ENCODE results near the gene HPX.

The HPX gene

DNA sequence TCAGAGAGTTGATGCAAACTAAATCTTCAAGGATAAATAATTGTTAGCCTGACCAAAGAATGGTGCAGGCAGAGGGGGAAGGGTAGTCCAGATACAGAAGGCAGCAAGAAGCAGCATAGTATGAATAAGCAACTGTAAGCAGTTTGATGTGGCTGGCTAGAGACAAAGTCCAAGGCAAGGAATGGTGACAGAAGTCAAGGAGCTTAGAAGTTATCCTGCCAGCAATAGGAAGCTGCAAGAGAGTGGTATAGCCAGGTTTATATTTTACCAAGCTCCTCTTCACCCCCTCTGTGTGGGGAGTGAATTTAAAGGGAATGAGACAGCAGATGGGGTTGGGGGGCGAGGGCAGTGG lies 18.3 kb upstream of the HPX start:
- H3K36me3 ChIP-seq (ENCODE audit: insufficient read depth, insufficient read length, low read length), result peaks cover 41% of the 10 kb centered on the region
- no peaks in the 10 kb centered on the region for H3K4me1 ChIP-seq (ENCODE audit: insufficient read depth, insufficient read length)
- no peak overlapping the region for H3K9ac ChIP-seq (ENCODE audit: insufficient read length, low read depth)
- TF ChIP-seq YY1 (IDR thresholded peaks at IDR 0.05; ENCODE audit: insufficient read depth, insufficient read length) (no peak), ZNF274 (IDR thresholded peaks at IDR 0.05; ENCODE audit: low read depth, low read length) (no peak), SUZ12 (IDR thresholded peaks at IDR 0.05; ENCODE audit: extremely low read depth, insufficient read depth, insufficient read length) (no peak)
- H3K27me3 ChIP-seq (ENCODE audit: insufficient read depth, insufficient read length), result no peaks in the 10 kb centered on the region
- no peak for DNase-seq (ENCODE audit: low read depth, low spot score)
- no peaks in the 10 kb centered on the region for H3K9me3 ChIP-seq (ENCODE audit: insufficient read depth, low read length)
- H3K4me3 ChIP-seq (ENCODE audit: insufficient read length, low read depth), result no peak overlapping the region

DNA sequence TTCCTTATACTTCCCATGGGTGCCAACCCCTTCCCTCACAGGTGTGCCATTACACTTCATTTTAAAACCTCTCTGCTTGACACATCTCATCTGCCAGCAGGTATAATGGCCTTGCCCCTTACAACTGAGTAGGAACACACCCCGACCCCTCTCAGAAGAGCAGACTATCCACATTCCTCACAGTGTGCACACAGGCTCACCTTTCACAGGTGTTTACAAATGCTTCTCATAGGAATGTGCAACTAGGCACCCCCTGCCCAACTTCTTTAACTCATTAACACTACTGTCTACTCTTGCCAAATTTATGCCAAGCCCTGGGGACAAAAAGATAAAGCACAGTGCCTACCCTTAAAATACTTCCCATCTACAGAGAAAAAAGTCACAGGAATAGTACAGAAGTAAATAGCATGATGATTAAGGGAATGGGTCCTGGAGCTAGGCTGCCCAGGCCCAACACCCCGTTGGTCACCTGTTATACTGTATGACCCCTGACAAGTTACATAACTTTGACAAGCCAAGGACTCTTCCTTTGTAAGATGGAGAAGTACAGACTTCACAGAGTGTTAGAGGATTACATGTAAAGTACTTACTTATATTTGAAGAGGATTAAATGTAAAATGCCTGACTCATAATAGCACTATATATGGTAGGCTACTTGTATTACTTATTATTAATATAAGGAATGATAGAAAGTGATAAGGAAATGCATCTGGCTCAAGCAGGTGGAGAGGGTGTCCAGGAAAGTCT lies 17.7 kb upstream of the HPX start:
- peaks cover 38% of the 10 kb centered on the region for H3K36me3 ChIP-seq (ENCODE audit: insufficient read depth, insufficient read length, low read length)
- no peak for DNase-seq (ENCODE audit: low read depth, low spot score)
- TF ChIP-seq YY1 (IDR thresholded peaks at IDR 0.05; ENCODE audit: insufficient read depth, insufficient read length) (no peak), ZNF274 (IDR thresholded peaks at IDR 0.05; ENCODE audit: low read depth, low read length) (no peak), SUZ12 (IDR thresholded peaks at IDR 0.05; ENCODE audit: extremely low read depth, insufficient read depth, insufficient read length) (no peak)

DNA sequence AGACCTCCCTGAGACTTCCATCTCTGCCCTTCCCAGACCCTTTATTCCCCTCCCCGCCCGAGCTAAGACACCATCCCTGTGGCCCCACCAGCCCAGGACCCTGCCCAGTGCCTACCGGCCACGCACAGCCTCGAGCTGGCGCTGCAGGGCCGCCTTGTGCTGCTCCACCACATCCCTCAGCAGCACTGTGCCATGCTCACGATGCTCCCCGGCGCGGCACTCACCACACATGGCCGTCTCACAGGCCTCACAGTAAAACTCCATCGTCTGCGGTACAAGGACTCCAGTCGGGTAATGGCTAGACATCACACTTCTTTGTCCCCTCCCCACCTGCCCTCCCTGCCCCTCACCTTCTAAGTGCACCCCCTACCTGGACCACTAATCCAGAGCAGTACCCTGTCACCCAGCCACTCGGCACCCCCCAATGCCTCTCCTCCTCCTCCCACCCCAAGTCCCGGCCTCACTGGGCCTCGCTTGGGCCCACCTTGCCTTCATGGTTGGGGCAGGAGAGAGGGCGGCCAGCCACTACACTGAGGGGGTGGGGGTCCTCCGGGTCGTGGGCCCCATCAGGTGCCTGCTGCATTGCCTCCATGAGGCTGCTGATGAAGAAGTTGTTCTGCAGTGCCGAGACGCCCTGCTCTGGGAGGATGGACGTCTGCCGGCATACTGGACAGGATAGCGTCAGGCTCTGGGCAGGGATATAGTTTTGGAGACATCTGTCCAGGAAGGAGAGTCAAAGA lies 17.0 kb upstream of the HPX start:
- Histone ChIP-seq H3K4me1 (ENCODE audit: insufficient read depth, insufficient read length) (no peaks in the 10 kb centered on the region), H3K36me3 (ENCODE audit: insufficient read depth, insufficient read length, low read length) (peaks cover 34% of the 10 kb centered on the region), H3K4me3 (ENCODE audit: insufficient read length, low read depth) (no peak overlapping the region), H3K27me3 (ENCODE audit: insufficient read depth, insufficient read length) (no peaks in the 10 kb centered on the region), H3K9me3 (ENCODE audit: insufficient read depth, low read length) (no peaks in the 10 kb centered on the region), H3K9ac (ENCODE audit: insufficient read length, low read depth) (no peak overlapping the region)
- TF ChIP-seq YY1 (IDR thresholded peaks at IDR 0.05; ENCODE audit: insufficient read depth, insufficient read length), result no peak
- TF ChIP-seq SUZ12 (IDR thresholded peaks at IDR 0.05; ENCODE audit: extremely low read depth, insufficient read depth, insufficient read length), result no peak
- TF ChIP-seq ZNF274 (IDR thresholded peaks at IDR 0.05; ENCODE audit: low read depth, low read length), result no peak
- DNase-seq (ENCODE audit: low read depth, low spot score), result no peak

More for the DNA sequence above, 17.7 kb upstream of the HPX start:
- Histone ChIP-seq H3K27me3 (ENCODE audit: insufficient read depth, insufficient read length) (no peaks in the 10 kb centered on the region), H3K4me3 (ENCODE audit: insufficient read length, low read depth) (no peak overlapping the region), H3K9ac (ENCODE audit: insufficient read length, low read depth) (no peak overlapping the region), H3K4me1 (ENCODE audit: insufficient read depth, insufficient read length) (no peaks in the 10 kb centered on the region), H3K9me3 (ENCODE audit: insufficient read depth, low read length) (no peaks in the 10 kb centered on the region)

DNA sequence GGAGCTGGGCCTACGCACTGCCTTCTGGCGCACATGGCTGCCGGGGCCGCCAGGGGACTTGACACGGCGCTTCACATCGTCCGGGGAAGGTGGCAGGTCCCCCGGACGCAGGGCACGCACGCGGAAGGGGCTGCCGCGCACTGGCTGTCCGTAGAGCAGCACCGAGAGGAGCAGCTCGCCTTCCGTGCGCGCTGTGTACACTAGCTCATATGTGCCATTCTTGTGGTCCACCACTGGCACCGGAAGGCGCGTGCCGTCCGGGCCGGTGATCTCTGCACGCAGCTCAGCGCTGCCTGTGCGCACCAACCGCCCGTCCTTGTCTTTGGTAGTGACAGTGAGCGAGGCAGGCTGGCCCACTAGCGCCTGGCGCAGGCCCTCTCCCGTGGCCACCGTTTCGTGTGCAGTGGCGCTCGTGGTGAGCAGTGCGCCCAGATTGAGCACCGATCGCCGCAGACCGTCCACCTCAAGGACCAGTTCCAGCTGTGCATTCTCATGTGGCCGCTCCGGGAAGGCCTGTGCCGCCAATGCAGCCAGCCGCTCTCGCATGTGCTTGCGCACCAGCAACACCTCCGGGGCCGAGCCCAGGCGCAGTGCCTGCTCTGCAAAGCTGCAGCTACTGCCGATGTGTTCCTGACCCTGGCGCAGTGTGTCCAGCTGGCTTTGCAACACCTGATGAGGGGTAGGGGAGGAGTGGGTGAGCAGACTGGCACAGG lies 15.7 kb upstream of the HPX start:
- Histone ChIP-seq H3K9ac (ENCODE audit: insufficient read length, low read depth) (no peak overlapping the region), H3K4me1 (ENCODE audit: insufficient read depth, insufficient read length) (no peaks in the 10 kb centered on the region), H3K36me3 (ENCODE audit: insufficient read depth, insufficient read length, low read length) (peaks cover 37% of the 10 kb centered on the region), H3K4me3 (ENCODE audit: insufficient read length, low read depth) (no peak overlapping the region), H3K27me3 (ENCODE audit: insufficient read depth, insufficient read length) (no peaks in the 10 kb centered on the region), H3K9me3 (ENCODE audit: insufficient read depth, low read length) (no peaks in the 10 kb centered on the region)
- TF ChIP-seq YY1 (IDR thresholded peaks at IDR 0.05; ENCODE audit: insufficient read depth, insufficient read length) (no peak), SUZ12 (IDR thresholded peaks at IDR 0.05; ENCODE audit: extremely low read depth, insufficient read depth, insufficient read length) (no peak), ZNF274 (IDR thresholded peaks at IDR 0.05; ENCODE audit: low read depth, low read length) (no peak)
- no peak for DNase-seq (ENCODE audit: low read depth, low spot score)

DNA sequence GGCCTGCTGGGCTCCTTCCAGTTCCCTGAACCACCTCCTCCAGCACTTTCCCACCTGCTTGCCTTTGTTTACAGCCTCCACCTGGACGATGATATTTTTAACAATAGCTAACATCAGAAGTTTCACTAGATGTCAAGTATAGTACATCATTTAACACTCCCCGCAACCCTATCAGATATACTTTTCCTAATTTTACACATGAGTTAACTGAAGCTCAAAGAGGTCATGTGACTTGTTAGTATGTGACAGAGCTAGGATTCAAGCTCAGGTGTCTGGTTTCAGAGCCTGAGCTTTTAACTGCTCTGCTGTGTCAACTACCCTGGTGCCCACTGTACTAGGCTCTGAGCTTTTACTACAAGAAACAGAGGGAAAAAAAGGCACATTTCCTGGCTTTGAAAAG lies 14.3 kb upstream of the HPX start:
- peaks cover 48% of the 10 kb centered on the region for H3K36me3 ChIP-seq (ENCODE audit: insufficient read depth, insufficient read length, low read length)
- no peaks in the 10 kb centered on the region for H3K4me1 ChIP-seq (ENCODE audit: insufficient read depth, insufficient read length)
- no peak for DNase-seq (ENCODE audit: low read depth, low spot score)
- no peak overlapping the region for H3K9ac ChIP-seq (ENCODE audit: insufficient read length, low read depth)
- H3K27me3 ChIP-seq (ENCODE audit: insufficient read depth, insufficient read length), result no peaks in the 10 kb centered on the region
- no peaks in the 10 kb centered on the region for H3K9me3 ChIP-seq (ENCODE audit: insufficient read depth, low read length)
- no peak for TF ChIP-seq ZNF274 (IDR thresholded peaks at IDR 0.05; ENCODE audit: low read depth, low read length)
- no peak for TF ChIP-seq SUZ12 (IDR thresholded peaks at IDR 0.05; ENCODE audit: extremely low read depth, insufficient read depth, insufficient read length)
- no peak for TF ChIP-seq YY1 (IDR thresholded peaks at IDR 0.05; ENCODE audit: insufficient read depth, insufficient read length)
- no peak overlapping the region for H3K4me3 ChIP-seq (ENCODE audit: insufficient read length, low read depth)

DNA sequence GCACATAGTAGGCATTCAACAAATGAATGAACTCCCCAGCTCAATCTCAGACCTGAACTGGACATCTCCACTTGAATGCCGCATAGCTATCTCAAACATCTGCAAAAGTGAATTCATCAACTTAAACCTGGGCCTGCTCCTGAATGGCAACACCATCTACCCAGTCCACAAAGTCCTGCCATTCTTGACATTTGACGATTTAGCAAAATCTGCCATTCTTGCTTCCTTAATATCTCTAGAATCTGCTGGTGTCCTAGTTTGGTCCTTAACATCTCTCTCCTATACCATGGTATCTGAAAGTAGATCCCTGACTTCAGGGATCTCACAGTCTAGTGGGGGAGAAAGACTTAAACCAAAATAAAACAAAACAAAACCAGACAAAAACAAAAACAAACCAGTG lies 12.4 kb upstream of the HPX start:
- Histone ChIP-seq H3K4me3 (ENCODE audit: insufficient read length, low read depth) (no peak overlapping the region), H3K27me3 (ENCODE audit: insufficient read depth, insufficient read length) (no peaks in the 10 kb centered on the region), H3K9ac (ENCODE audit: insufficient read length, low read depth) (no peak overlapping the region), H3K9me3 (ENCODE audit: insufficient read depth, low read length) (no peaks in the 10 kb centered on the region), H3K36me3 (ENCODE audit: insufficient read depth, insufficient read length, low read length) (peaks cover 63% of the 10 kb centered on the region), H3K4me1 (ENCODE audit: insufficient read depth, insufficient read length) (no peaks in the 10 kb centered on the region)
- no peak for TF ChIP-seq YY1 (IDR thresholded peaks at IDR 0.05; ENCODE audit: insufficient read depth, insufficient read length)
- TF ChIP-seq SUZ12 (IDR thresholded peaks at IDR 0.05; ENCODE audit: extremely low read depth, insufficient read depth, insufficient read length), result no peak
- no peak for TF ChIP-seq ZNF274 (IDR thresholded peaks at IDR 0.05; ENCODE audit: low read depth, low read length)
- DNase-seq (ENCODE audit: low read depth, low spot score), result no peak

DNA sequence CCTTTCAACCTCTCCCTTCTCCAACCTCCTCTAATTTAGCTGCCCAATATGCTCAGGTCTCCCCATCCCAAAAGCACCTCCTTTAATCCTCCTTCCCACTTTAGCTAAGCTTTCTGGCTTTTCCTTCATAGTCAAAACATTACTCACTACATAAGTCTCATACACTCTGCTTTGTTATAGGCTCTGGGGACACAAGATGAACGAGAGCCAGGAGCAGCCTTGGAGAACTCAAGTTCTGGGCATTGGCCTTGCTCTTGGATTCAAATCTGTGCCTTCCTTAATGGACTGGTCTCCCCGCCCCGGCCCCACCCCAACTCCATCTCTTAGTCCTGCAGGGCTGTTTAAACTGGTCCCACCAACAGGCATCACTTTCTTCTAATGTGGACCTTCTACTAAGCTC lies 11.4 kb upstream of the HPX start:
- Histone ChIP-seq H3K4me3 (ENCODE audit: insufficient read length, low read depth) (no peak overlapping the region), H3K36me3 (ENCODE audit: insufficient read depth, insufficient read length, low read length) (peaks cover 56% of the 10 kb centered on the region), H3K9me3 (ENCODE audit: insufficient read depth, low read length) (no peaks in the 10 kb centered on the region), H3K4me1 (ENCODE audit: insufficient read depth, insufficient read length) (no peaks in the 10 kb centered on the region), H3K9ac (ENCODE audit: insufficient read length, low read depth) (no peak overlapping the region), H3K27me3 (ENCODE audit: insufficient read depth, insufficient read length) (no peaks in the 10 kb centered on the region)
- no peak for DNase-seq (ENCODE audit: low read depth, low spot score)
- TF ChIP-seq YY1 (IDR thresholded peaks at IDR 0.05; ENCODE audit: insufficient read depth, insufficient read length) (no peak), SUZ12 (IDR thresholded peaks at IDR 0.05; ENCODE audit: extremely low read depth, insufficient read depth, insufficient read length) (no peak)
